Fibroblast of peridontal ligament (primary cell): ENCODE results near the gene MCTP1.

Experiments
- DNase-seq: peaks from one replicate; pipeline ENCODE4 v3.0.0-alpha.2; 2010; ENCODE audit errors: extremely low read depth

The MCTP1 gene

DNA sequence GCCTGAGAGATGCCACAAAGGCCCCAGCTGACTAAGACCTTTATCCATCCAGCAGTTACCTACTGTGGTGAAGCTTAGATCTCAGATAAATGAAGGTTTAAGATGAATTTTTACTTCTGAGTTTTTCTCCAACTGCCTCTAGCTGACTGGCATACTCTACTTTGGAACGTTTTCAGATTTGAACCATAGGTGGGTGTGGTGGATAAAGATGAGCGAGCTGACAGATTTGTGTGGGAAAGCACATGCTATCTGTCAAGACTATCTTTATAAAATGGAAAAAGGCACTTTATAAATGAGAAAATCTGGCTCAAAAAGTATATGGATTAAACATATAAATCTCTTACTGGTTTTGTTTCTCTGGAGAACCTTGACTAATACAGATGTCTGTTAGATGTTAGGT is 160.8 kb downstream of the MCTP1 start:
- no peak for DNase-seq

- no peak for DNase-seq
These were observed 170.0 kb downstream of the MCTP1 start for GRCh38 chr5:95114902-95115301.

GRCh38 chr5:95114305-95114704 is 170.6 kb downstream of the MCTP1 start:
- no peak for DNase-seq

DNA sequence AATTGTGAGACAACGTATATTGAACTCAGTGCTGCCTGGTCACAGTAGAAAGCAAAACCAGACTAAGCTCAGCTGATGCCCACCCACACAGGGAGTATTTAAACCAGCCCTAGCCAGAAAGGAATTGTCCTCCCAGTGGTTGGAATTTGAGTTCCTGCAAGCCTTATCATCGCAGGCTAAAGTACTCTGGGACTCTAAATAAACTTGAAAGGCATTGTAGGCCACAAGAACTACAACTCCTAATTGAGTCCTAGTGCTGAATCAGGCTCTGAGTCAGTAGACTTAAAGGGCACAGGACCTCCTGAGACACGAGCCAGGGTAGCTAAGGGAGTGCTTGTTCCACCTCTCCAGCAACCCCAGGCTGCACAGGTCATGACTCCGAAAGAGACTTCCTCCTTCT is 171.4 kb downstream of the MCTP1 start:
- DNase-seq: peak; percentile 62

DNA sequence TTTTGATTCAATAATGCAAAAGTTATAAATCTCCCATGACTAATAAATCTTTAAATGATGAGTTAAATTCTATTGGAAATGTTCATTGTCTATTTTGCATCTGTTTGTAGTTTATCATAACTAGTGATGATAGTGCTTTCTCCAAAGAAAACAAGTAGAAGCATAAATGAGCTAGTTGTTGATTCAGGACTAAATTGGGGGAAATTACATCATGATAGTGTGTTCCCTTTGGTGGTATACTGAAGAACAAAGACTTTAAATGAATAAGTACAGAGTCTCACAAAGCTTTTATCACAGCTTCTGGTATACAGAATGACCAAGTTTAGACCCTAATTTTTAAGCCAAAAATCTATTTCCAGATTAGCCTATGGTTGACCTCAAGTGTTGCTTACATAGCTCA is 173.8 kb downstream of the MCTP1 start:
- DNase-seq: no peak

DNA sequence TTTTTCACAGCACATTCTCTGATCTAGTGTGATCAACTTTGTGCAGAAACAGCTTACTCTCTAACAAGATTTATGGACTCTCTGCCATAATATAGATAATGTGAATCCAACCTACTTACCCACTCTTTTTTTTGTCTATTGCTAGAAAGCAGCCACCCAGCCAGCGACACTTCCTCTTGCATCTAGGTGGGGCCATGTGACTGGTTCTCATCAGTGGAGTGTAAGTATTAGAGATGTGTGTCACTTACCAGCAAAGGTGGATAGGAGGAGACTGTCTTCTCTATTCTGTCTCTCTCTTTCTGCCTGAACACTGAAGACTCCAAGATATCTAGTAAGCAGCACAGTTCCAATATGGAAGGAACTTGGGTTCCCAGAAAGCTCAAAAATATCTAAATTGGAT is 174.8 kb downstream of the MCTP1 start:
- DNase-seq: no peak

DNA sequence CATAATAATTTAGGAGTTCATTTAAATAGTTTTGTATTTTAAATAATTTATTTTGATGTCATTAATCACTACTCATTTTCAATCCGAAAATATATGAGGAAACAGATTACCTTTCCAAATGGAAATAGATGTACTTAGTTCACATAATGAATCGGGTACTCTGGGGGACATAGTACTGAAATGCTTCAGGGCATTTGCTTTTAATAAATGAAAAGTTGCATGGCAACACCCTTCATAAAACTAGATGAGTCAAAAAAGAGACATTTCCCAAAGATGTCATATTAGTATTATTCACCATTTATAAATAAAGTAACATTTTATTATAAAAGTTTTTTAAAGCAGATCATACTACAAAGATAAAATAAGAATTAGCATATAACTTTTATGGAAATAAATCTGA is 177.8 kb downstream of the MCTP1 start:
- no peak for DNase-seq

DNA sequence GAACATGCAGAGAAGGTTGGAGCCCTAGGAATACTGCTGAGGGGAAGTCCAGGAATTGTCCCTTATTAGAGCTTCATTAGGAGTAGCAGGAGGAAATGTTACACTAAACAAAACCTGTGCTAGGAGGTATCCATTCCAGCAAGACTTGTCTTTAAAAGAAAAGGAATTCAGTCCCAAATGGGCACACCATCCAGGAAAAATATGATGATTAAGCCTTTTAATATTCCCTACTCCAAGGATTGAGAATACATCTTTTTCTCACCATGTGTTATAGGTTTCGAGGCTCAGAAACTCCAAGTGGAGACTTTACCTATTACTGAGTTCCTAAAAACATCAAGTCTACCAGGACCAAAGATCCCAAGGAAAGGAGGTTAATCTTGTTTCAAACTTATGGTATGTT is 179.3 kb downstream of the MCTP1 start:
- no peak for DNase-seq

DNA sequence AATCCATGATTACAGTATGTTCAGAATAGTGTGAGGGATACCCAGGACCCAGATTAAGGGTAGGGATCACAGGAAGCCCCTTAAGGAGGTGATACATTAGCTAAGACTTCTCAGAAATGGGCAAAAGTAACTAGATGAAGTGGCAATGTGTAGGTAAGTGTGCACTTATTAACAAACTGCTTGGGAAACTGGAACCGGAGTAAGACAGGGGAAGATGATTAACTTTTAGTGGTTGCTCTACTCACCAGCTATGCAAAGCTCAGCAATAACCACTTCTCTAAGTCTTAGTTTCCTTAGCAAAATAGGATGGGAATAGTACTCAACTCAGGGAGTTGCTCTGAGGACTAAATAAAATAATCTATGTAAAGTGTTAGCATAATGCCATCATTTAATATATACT is 182.2 kb downstream of the MCTP1 start:
- no peak for DNase-seq

DNA sequence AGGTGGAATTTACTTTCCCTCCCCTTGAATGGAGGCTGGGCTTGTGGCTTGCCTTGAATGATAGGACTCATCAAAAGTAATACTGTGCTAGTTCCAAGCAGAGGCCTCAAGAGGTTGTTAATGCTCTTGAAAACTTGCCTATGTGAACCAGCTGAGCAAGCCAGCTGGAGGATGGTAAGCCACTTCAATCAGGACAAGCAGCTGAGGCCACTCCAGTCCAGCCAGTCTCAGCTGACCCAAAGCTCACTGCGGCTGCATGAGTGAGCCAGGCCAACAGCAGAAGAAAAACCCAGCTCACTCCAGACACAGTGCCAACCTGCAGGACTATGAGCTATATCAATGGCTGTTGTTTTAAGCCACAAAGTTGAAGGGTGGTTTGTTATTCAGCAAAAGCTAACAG is 182.8 kb downstream of the MCTP1 start:
- no peak for DNase-seq

GRCh38 chr5:95100551-95100950 is 184.3 kb downstream of the MCTP1 start:
- no peak for DNase-seq

GRCh38 chr5:95098012-95098411 is 186.9 kb downstream of the MCTP1 start:
- DNase-seq: no peak

DNA sequence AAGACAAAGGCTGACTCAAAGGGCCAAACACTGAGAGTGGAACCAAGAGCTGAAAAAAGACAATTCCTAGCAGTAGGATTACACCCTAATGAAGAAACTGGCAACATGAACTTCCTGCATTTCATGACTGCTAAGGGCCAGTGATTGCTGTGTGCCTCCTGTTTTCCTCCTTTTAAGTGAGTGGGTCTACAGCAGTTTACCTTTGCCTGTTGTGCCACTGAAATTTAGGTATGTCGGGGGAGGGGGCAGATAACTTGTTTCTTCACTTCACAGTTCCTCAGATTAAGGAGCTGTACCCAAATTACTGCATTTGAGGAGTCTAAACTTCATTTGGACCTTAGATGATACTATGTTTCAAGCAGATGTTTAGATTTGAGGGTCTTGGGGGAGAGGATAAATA is 191.7 kb downstream of the MCTP1 start:
- no peak for DNase-seq

GRCh38 chr5:95090774-95091173 is 194.1 kb downstream of the MCTP1 start:
- DNase-seq: no peak

- no peak for DNase-seq
These were observed 197.0 kb downstream of the MCTP1 start for GRCh38 chr5:95087816-95088317.

DNA sequence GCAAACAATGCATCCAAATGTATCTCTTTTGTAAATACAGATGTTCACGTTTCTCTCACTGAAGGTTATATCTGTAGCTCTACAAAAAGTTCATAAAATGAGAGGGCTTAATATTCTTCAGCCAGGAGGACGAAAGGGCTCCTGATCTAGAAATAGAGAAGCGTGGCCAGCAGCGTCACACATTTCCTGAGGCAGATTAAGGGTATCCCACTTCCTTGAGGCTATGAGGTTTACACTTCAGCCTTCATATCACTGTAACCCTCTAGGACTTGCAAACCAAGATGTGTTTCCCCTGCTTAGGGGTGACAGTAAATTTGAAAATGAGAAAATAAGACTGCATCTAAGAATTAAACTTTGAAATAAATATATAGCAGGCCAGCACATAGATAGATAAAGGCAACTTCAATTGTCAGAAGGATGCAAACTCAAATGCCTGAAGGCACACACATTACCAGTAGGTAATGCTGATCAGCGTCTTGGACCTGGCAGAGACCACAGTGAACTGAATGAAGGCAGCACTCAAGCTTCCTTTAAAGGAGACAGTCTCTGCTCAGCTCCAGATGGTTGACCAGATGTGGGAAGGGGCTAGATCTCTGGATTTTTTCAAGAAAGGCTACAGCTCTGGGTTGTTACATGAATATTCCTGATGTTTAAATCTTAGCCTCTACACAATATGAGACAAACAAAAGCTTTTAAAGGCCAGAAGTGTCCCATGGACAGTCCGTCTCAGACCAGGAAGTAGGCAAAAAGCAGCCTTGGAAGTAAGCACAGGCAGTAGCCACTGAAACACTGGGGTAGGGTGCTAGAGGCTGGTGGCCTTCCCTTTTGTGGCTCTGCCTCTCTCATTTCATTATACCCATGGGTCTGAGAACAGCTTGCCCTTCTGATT is 197.7 kb downstream of the MCTP1 start:
- no peak for DNase-seq

- no peak for DNase-seq
These were observed 200.1 kb downstream of the MCTP1 start for GRCh38 chr5:95084757-95085156.

GRCh38 chr5:95083606-95084005 is 201.3 kb downstream of the MCTP1 start:
- DNase-seq: no peak

DNA sequence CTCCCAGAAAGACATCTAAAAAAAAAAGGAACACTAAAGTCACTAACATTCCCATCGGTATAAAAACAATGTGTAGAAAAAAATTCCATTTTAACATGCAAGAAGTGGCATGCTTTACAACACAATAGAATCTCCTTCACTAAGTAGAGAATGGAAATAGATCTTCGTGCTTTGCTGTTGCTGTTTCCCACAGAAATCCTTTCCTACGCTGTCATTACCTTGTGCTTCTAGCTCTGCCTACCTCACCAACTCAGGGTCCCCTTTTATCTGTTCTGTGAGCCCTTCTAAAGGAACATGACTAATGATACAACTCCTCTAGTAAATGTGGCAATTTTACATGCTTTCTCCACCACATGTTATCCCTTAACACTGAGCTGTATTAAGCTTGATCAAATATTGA is 202.9 kb downstream of the MCTP1 start:
- peak; percentile 14 for DNase-seq

- DNase-seq: peak; percentile 74
These were observed 203.4 kb downstream of the MCTP1 start for GRCh38 chr5:95081500-95081960.

- peak; percentile 5 for DNase-seq
These were observed 204.5 kb downstream of the MCTP1 start for GRCh38 chr5:95080441-95080840.

DNA sequence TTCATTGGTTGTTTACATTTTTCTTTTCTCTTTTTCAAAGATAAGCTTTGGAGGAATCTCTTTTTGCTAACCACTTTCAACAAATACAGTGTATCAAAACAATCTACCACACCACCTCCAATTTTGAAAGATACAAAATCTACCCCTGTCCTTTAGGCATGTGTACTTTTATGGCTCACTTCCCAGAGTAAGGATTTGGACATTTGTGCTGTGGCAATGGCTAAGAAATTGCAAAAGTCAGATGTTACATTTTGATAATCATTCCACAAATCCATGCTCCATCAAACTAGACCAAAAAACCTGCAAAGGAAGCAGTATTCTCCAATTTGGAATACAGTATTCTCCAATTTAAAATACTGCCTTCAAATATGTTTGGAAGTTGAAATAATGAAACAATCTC is 204.9 kb downstream of the MCTP1 start:
- peak; percentile 12 for DNase-seq

DNA sequence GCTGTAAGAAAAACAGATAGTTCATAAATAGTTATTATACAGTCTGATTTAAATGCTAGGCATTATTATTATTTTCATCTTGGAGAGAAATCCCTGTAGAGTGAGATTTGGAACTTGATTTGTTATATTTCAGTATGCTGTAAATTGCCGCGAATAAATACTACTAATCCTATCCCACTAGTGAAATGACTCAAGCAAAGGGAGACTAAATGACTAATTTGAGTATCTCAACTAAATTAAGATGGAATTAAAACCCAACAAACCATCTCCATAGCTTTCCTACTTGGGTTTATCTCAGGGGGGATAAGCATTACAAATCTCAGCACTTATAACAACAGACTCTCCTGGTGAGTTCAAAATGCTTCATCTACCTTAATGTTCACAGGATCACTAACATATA is 206.0 kb downstream of the MCTP1 start:
- no peak for DNase-seq
